Measurements from ENCODE around the gene MICA. TPM values are rescaled to one million over a fixed set of nuclear protein-coding genes. Genes with fewer than 3 reads are reported as not detected.
"Not testable (repeated sequence)": the region's sequence is repeated elsewhere in the genome, so short reads cannot be mapped to it uniquely, and the experiment has no call there.

MICA gene
- total RNA-seq, 4 donors from 2014 or later, result 17.4 to 33.2 (median 22.1) TPM

DNA sequence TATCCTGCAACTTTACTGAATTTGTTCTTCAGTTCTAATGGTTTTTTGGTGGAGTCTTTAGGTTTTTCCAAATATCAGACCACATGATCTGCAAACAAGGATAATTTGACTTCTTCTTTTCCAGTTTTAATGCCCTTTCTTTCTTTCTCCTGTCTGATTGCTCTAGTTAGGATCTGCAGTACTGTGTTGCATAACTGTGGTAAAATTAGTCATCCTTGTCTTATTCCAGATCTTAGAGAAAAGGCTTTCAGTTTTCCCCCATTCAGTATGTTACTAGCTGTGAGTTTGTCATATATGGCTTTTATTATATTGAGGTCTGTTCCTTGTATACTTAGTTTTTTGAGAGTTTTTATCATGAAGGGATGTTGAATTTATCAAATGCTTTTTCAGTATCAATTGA, 4.3 kb downstream of the MICA start:
- H3K4me3 ChIP-seq, result no peak overlapping the region
- no peaks in the 10 kb centered on the region for H3K9me3 ChIP-seq
- no peaks in the 10 kb centered on the region for H3K27me3 ChIP-seq
- TF ChIP-seq POLR2A (IDR thresholded peaks at IDR 0.05) (no peak), EP300 (IDR thresholded peaks at IDR 0.05) (no peak), POLR2AphosphoS5 (IDR thresholded peaks at IDR 0.05) (no peak)
- TF ChIP-seq, protein P1, sequence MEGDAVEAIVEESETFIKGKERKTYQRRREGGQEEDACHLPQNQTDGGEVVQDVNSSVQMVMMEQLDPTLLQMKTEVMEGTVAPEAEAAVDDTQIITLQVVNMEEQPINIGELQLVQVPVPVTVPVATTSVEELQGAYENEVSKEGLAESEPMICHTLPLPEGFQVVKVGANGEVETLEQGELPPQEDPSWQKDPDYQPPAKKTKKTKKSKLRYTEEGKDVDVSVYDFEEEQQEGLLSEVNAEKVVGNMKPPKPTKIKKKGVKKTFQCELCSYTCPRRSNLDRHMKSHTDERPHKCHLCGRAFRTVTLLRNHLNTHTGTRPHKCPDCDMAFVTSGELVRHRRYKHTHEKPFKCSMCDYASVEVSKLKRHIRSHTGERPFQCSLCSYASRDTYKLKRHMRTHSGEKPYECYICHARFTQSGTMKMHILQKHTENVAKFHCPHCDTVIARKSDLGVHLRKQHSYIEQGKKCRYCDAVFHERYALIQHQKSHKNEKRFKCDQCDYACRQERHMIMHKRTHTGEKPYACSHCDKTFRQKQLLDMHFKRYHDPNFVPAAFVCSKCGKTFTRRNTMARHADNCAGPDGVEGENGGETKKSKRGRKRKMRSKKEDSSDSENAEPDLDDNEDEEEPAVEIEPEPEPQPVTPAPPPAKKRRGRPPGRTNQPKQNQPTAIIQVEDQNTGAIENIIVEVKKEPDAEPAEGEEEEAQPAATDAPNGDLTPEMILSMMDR (IDR thresholded peaks at IDR 0.05), result no peak
- ATAC-seq, result no peak
- H3K4me1 ChIP-seq, result peaks cover 4 to 90% (median 28%) of the 10 kb centered on the region in 3 donors
- H3K27ac ChIP-seq, result no peak overlapping the region
- peaks cover 0 to 22% of the 10 kb centered on the region in 2 donors for H3K36me3 ChIP-seq

DNA sequence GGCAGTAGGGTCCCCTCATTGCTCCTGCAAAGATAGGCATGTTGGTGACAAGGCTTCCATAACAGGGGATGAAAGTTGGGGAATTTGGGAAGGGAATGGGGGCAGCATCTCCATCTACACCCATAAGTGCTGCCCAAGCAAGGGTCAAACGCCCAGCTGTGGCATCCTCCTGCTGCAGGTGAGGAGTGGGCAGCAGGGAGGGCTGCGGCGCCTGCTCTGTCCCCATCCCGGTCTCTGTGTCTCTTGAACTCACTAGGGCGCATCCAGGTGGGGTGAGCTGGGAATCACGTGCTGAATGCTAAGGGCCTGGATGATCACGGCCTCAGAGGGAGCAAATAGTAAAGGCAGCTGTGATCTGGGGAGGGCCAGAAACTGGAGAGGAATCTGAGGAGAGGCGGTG, 9.1 kb downstream of the MICA start:
- 70 to 88% methylated on average over 2 to 6 of the region's 8 CpGs for whole genome bisulfite sequencing, 2 donors (ENCODE audit: low coverage in 1 of 2)
- Histone ChIP-seq H3K36me3 (peaks cover 0 to 67% of the 10 kb centered on the region in 2 donors), H3K27ac (no peak overlapping the region), H3K4me3 (no peak overlapping the region), H3K4me1 (peaks cover 2 to 47% (median 9%) of the 10 kb centered on the region in 3 donors), H3K9me3 (no peaks in the 10 kb centered on the region), H3K27me3 (no peaks in the 10 kb centered on the region)
- TF ChIP-seq, protein P1 (IDR thresholded peaks at IDR 0.05), result no peak
- TF ChIP-seq POLR2AphosphoS5 (IDR thresholded peaks at IDR 0.05) (no peak), EP300 (IDR thresholded peaks at IDR 0.05) (no peak), POLR2A (IDR thresholded peaks at IDR 0.05) (no peak)
- ATAC-seq, result no peak

DNA sequence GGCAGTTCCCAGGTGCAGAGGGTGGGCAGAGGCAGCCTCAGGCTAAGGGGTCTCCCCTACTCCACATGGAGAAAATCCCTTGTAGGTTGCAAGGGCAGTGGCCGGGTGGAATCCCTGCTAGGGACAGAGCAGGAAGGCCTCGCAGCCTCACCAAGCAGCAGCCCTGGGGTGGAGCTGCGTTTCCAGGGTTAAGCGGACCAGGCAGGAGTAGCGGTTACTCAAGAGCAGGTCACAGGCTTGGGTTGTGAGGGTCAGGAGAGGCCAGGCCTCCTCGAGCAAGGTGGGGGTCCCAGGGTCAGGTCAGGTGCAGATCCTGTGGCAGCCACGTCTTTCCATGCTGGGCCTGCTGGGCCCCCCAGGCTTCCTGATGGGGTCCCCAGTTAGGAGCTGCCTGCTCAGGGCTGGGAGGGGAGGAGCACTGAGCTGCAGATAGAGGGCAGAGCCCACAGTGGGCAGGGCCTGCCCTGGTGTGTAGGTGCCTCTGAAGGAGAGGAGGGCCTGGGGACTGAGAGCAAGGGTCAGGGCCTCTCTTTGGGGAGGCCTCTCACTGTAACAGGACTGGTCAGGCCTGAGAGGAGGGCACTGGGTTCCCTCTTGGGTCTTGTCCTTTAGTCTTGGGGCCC, 10.9 kb downstream of the MICA start:
- H3K27ac ChIP-seq, H3K4me3 ChIP-seq, H3K9me3 ChIP-seq, H3K27me3 ChIP-seq, ATAC-seq: not testable (repeated sequence)
- 60% methylated on average over 1 of the region's 7 CpGs; no CpG with 5 or more reads in 1 of the 2 donors for WGBS, 2 donors (ENCODE audit: low coverage in 1 of 2)
- Histone ChIP-seq H3K36me3 (peaks cover 0 to 71% of the 10 kb centered on the region in 2 donors), H3K4me1 (peaks cover 0 to 29% (median 0%) of the 10 kb centered on the region in 3 donors)

DNA sequence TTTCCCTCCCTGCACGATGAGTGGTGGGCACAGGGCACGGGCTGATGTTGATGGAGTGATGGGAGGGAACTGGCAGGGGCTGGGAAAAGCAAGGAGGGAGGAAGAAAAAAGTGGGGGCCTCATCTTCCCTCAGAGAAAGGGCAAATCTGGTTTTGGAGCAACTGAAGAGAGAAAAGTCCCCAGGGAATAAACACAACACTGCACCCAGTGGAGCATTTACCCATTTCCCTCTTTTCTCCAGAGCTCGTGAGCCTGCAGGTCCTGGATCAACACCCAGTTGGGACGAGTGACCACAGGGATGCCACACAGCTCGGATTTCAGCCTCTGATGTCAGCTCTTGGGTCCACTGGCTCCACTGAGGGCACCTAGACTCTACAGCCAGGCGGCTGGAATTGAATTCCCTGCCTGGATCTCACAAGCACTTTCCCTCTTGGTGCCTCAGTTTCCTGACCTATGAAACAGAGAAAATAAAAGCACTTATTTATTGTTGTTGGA, 11.4 kb downstream of the MICA start:
- Histone ChIP-seq H3K4me3 (no peak overlapping the region), H3K4me1 (peaks cover 0 to 24% (median 0%) of the 10 kb centered on the region in 3 donors), H3K27ac (no peak overlapping the region), H3K36me3 (peaks cover 0 to 71% of the 10 kb centered on the region in 2 donors), H3K27me3 (no peaks in the 10 kb centered on the region), H3K9me3 (no peaks in the 10 kb centered on the region)
- ATAC-seq, result no peak
- WGBS, 2 donors (ENCODE audit: low coverage in 1 of 2), result 49 to 51% methylated on average over 3 to 4 of the region's 6 CpGs
- TF ChIP-seq POLR2AphosphoS5 (IDR thresholded peaks at IDR 0.05) (no peak), POLR2A (IDR thresholded peaks at IDR 0.05) (no peak), EP300 (IDR thresholded peaks at IDR 0.05) (no peak)
- TF ChIP-seq, protein P1 (IDR thresholded peaks at IDR 0.05), result no peak

DNA sequence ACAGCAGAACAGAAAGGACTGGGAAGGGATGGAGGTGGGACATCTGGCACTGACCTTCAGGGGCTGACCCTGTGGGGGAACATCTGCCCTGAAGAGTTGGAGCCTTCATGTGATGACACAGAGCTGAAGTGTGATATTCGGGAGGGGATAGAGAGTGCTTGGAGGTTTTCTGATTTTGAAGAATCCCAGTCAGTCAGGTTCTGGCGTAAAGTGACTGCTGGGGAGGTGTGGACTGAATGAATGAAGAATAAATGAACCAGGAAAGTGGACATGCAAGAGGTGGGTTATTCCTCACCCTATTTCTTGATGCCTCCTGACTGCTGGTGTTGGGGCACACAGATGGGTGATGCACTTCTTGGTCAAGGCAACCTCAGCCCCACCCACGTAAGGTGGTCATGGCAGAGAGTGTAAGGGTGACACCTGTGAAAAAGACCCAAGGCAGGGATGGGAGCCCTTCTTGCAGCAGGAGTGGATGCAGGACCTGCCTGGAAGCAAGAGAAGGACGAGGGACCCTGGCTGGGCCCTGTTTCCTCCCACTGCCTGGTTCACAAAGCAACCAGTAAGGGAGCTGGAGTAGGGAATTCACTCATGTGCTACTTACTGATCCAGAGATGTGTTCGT, 13.1 kb downstream of the MICA start:
- TF ChIP-seq EP300 (IDR thresholded peaks at IDR 0.05) (no peak), POLR2AphosphoS5 (IDR thresholded peaks at IDR 0.05) (no peak), POLR2A (IDR thresholded peaks at IDR 0.05) (no peak)
- TF ChIP-seq, protein P1 (IDR thresholded peaks at IDR 0.05), result no peak
- WGBS, 2 donors (ENCODE audit: low coverage in 1 of 2), result 74 to 80% methylated on average over 5 of the region's 5 CpGs
- Histone ChIP-seq H3K9me3 (no peaks in the 10 kb centered on the region), H3K27ac (no peak overlapping the region), H3K4me3 (no peak overlapping the region), H3K4me1 (peaks cover 0 to 7% (median 0%) of the 10 kb centered on the region in 3 donors), H3K36me3 (peaks cover 0 to 61% of the 10 kb centered on the region in 2 donors), H3K27me3 (no peaks in the 10 kb centered on the region)
- ATAC-seq, result no peak

Data from gastroesophageal sphincter (tissue), 4 donors.